Stomach (tissue), 4 donors: Measurements from ENCODE around the gene GRIP1.

Experiments
- EP300 ChIP-seq: sonication (generic); formaldehyde crosslinking; IDR thresholded peaks from one replicate; pipeline ENCODE4 v1.6.1; 2017; ENCODE audit warnings: antibody characterized with exemption
- POLR2AphosphoS5 ChIP-seq, 3 donors: sonication (generic); formaldehyde crosslinking; IDR thresholded peaks; one replicate each; pipeline ENCODE4 v1.6.1; 2016; ENCODE audit warnings: antibody characterized with exemption in 3 of 3
- TF ChIP-seq, protein P1 (sequence below), 7 experiments: fragments of 450-650 bp in 4 of 7; fragments of 200-600 bp in 3 of 7; sonication (generic) in 3 of 7; IDR thresholded peaks; one replicate each; pipeline ENCODE4 v1.5.1; 2016 to 2019; ENCODE audit warnings: antibody characterized with exemption in 7 of 7, control low read depth in 2 of 7, mild to moderate bottlenecking in 1 of 7

DNA sequence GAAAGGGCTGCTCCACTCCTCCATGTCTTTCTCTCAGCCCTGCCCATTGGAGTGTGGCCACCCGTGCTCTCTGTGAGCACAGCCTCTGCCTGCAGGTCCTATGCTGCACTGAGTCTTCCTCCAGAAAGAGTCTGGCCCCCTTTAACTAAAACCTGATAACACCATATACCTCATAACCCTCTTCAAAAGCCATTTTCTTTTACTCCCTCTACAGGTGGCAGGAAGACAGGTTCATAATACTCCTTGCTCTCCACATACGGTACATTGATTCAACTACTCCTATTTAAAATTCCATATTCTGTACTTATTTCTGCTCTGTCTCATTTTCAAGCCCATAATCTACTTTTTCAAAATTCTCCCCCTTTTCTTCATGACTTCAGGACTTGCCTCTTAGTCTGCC, 232.6 kb downstream of the GRIP1 start:
- TF ChIP-seq POLR2AphosphoS5 (IDR thresholded peaks at IDR 0.05) (no peak), EP300 (no peak)
- TF ChIP-seq, protein P1, sequence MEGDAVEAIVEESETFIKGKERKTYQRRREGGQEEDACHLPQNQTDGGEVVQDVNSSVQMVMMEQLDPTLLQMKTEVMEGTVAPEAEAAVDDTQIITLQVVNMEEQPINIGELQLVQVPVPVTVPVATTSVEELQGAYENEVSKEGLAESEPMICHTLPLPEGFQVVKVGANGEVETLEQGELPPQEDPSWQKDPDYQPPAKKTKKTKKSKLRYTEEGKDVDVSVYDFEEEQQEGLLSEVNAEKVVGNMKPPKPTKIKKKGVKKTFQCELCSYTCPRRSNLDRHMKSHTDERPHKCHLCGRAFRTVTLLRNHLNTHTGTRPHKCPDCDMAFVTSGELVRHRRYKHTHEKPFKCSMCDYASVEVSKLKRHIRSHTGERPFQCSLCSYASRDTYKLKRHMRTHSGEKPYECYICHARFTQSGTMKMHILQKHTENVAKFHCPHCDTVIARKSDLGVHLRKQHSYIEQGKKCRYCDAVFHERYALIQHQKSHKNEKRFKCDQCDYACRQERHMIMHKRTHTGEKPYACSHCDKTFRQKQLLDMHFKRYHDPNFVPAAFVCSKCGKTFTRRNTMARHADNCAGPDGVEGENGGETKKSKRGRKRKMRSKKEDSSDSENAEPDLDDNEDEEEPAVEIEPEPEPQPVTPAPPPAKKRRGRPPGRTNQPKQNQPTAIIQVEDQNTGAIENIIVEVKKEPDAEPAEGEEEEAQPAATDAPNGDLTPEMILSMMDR (IDR thresholded peaks at IDR 0.05), result no peak
